Measurements from ENCODE around the gene BCO2.

The BCO2 gene

GRCh38 chr11:112255067-112255720, 79.9 kb downstream of the BCO2 start:
- DNase-seq: no peak

GRCh38 chr11:112260490-112260889, 85.2 kb downstream of the BCO2 start, which contains the start of gene PLET1:
Gene PLET1 (minus strand): TSS chr11:112260860. CDS start chr11:112260589, 271 bp downstream.
- DNase-seq: no peak

GRCh38 chr11:112265659-112266409, 90.5 kb downstream of the BCO2 start:
- no peak for DNase-seq

GRCh38 chr11:112266410-112266778, 91.1 kb downstream of the BCO2 start:
- no peak for DNase-seq

- DNase-seq: no peak
Measured at GRCh38 chr11:112267188-112267591, 91.9 kb downstream of the BCO2 start.

- no peak for DNase-seq
Measured at GRCh38 chr11:112268406-112268805, 93.1 kb downstream of the BCO2 start.
